22Rv1 (cell line): Measurements from ENCODE around the gene ETS1.

Experiments used
- H3K27ac ChIP-seq: fragments of 450-650 bp; 2 replicates; pipeline ENCODE4 v1.5.1; 2017
- CTCF ChIP-seq: fragments of 450-650 bp; IDR thresholded peaks from 2 replicates; pipeline ENCODE4 v1.5.1; 2017; ENCODE audit warnings: mild to moderate bottlenecking
- ZFX ChIP-seq: fragments of 450-650 bp; IDR thresholded peaks from 2 replicates; pipeline ENCODE4 v1.6.1; 2017; ENCODE audit warnings: antibody characterized with exemption, borderline replicate concordance

ETS1 gene

GRCh38 chr11:128505449-128506065 is 81.8 kb downstream of the ETS1 start:
- H3K27ac ChIP-seq: no peak overlapping the region
- no peak for TF ChIP-seq CTCF

- no peak overlapping the region for H3K27ac ChIP-seq
- TF ChIP-seq CTCF (no peak), ZFX (no peak)
These were observed 82.9 kb downstream of the ETS1 start for GRCh38 chr11:128504486-128504885.

- TF ChIP-seq ZFX (no peak), CTCF (no peak)
- no peak overlapping the region for H3K27ac ChIP-seq
These were observed 83.9 kb downstream of the ETS1 start for GRCh38 chr11:128503245-128503991.

DNA sequence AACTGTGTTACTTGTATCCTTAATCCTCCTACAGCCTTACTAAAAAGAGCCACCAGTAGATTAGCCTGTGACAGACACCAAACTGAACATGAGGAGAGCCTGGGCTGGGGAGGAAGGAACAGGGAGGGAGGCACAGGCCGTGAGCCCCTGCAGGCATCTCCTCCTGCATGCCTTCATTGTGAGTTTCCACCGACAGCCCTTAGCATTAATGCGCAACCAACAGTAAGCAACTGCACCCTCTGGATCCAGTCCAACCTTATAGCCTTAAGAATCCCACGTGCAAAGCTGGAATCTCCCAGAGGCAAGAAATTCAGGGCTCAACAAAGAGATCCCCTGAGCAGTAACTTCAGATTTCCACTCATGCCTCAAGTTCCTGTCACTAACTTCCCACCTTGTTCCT is 84.6 kb downstream of the ETS1 start:
- no peak overlapping the region for H3K27ac ChIP-seq

DNA sequence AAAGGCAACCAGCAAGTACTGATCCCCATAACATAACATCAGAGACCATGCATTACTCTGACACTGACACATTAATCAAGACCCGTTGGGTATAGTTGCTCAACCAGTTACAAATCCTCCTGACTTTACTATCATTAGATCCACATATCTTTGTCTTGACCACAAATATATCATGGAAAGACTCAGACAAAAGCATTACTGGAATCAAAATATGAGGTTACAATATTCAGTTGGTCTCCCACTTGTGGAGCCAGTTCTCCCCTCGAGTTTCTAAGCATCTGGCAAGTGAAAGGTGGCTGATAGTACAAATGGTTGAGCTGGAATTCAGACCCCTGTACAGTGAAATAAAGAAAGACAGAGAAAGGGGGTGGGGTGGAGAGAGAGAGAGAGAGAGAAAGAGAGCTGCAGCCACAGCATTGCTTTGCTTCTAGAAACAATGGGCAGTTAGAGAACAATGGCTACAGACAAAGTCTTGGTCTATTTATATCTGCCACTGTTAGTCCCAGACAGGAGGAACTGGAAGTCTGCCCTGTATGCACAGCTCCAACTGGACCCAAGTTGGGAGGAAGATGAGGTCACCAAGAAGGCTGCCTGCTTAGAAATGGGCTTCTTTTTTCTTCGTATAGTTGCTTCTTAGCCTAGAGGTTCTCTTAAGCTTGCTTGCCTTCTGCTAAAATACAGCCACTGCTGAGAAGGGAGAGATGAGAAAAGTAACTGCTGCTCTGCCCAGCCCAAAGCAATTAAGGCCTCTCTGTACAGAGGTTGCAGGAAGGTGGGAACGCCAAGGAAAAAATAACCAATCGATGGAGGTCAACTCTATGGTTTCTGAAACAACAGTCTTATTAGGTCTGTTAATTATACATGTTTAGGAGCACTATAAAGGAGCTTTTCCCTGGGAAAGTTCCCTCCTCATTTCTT is 85.5 kb downstream of the ETS1 start:
- TF ChIP-seq CTCF (no peak), ZFX (no peak)
- H3K27ac ChIP-seq: no peak overlapping the region

More for the DNA sequence above, 84.6 kb downstream of the ETS1 start:
- TF ChIP-seq ZFX (no peak), CTCF (no peak)

DNA sequence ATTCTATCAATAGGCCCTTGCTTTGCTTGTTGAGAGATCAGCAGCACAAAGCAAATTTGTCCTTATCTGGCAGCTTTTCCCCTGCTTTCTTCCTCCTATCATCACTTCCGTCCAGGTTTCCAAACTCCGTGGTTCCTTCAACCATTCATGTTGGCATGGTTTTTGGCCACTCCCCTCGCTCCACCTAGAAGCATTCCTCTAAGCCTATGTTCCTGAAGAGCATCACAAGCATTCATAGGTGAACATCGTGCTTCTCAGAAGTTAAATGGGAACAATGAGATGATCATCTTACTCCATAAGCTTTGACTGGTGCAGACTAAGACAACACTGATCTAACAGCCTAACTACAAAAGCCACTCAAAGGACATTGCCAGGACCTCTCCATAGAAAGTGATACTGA is 86.3 kb downstream of the ETS1 start:
- TF ChIP-seq ZFX (no peak), CTCF (no peak)
- H3K27ac ChIP-seq: no peak overlapping the region

GRCh38 chr11:128500493-128500892 is 86.9 kb downstream of the ETS1 start:
- H3K27ac ChIP-seq: no peak overlapping the region
- TF ChIP-seq CTCF (no peak), ZFX (no peak)
